ENCODE measurements around the gene TRUB2. TPM values are rescaled to one million over a fixed set of nuclear protein-coding genes. Genes with fewer than 3 reads are reported as not detected.

TRUB2 gene
- total and polyA plus RNA-seq, 2 of the 8 experiments (the other 6 are each of a cell fraction or from before 2014, with no cell fraction given) = 20.7 to 37.8 TPM

GRCh38 chr9:128337936-128338335 lies 15.7 kb upstream of the TRUB2 start (continued):
- TF ChIP-seq CHD7 (IDR thresholded peaks at IDR 0.05; ENCODE audit: insufficient replicate concordance, low read length) (no peak), TAF7 (optimal IDR thresholded peaks at IDR 0.05; ENCODE audit: borderline replicate concordance, low read depth, low read length) (no peak), ATF3 (IDR thresholded peaks at IDR 0.05; ENCODE audit: insufficient read depth, low read depth, low read length) (no peak), RFX5 (IDR thresholded peaks at IDR 0.05; ENCODE audit: borderline replicate concordance, low read depth, low read length) (no peak), SAP30 (IDR thresholded peaks at IDR 0.05; ENCODE audit: insufficient read depth, insufficient replicate concordance, low read length) (no peak), TCF12 (IDR thresholded peaks at IDR 0.05; ENCODE audit: low read depth, low read length) (no peak), HDAC6 (IDR thresholded peaks at IDR 0.05; ENCODE audit: low read depth, low read length) (no peak), YY1 (IDR thresholded peaks at IDR 0.05; ENCODE audit: low read depth, low read length) (no peak), CBX5 (IDR thresholded peaks at IDR 0.05; ENCODE audit: low read depth, low read length) (no peak)
